ENCODE measurements around the gene MCL1. TPM values are rescaled to one million over a fixed set of nuclear protein-coding genes. Genes with fewer than 3 reads are reported as not detected.
"Not testable (repeated sequence)": the region's sequence is repeated elsewhere in the genome, so short reads cannot be mapped to it uniquely, and the experiment has no call there.

Gene MCL1
- 150 TPM for polyA plus RNA-seq (2013, experiment 1 of 2)
- polyA plus RNA-seq (2013, experiment 2 of 2), result 143 TPM

DNA sequence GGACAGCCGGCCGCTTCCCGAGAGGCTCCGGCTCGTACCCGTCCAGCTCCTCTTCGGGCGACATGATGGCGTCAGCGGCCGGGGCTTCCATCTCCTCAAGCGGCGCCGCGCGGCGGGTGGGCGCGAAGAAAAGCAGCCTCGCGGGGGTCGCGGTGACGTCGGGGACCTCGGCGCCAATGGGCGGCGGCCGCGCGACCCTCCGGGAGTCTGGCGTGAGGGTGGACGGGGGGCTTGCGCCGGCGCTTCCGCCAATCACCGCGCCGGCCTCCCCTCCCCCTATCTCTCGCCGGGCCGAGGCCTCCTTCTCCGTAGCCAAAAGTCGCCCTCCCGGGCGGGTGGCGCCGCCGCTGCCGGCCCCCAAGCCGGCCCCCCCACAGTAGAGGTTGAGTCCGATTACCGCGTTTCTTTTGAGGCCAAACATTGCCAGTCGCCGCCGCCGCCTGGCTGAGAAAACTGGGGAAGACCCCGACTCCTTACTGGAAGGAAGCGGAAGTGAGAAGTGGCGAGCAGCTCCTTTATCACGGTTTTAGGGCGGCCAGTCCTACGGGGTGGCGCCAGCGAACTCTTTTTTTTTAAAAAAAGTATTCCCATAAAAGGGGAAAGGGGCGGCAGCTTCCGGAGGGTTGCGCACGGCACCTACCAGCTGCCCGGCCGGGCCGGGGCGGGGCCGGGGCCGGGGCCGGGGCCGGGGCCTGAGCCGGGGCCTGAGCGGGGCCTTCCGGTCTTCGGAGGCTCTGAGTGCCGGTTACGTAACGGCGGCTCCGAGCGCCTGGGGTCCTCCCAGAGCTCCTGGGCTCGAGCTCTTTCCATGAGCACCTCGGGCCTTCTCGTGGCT, at the start of gene MCL1:
Gene MCL1 (minus strand): TSS at position 501 of the 835 bp plus-strand sequence. CDS start 80 bp downstream, at position 421.
- 0% methylated on average over 47 to 83 of the region's 94 CpGs for WGBS, 2 experiments (ENCODE audit: insufficient coverage in 2 of 2)

DNA sequence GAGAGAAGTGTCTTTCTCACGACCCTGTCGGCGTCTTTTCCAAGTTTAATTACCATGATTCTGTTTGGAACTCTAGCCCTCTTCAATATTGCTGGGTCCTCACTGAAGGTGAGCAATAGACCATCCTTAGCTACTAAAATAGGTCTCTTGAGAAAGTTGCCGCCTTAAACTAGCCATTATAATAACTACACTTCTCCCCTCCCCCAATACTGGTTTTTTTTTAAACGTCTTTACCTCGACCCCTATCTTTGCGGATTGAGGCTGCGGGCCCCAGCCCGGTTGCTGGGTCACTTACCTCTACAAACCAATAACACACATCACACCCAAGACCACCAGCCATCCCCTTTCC, 49.3 kb upstream of the MCL1 start:
- H3K27ac ChIP-seq (ENCODE audit: low read depth, low read length, severe bottlenecking), result peak overlapping the region; percentile 99
- 0 to 1% methylated on average over 6 to 8 of the region's 9 CpGs for WGBS, 2 experiments (ENCODE audit: insufficient coverage in 2 of 2)

More for the DNA sequence above, at the start of gene MCL1:
- peak within 1 kb of the TSS; percentile 79 for H3K4me3 ChIP-seq (ENCODE audit: extremely low read depth, insufficient read depth, low read length, poor library complexity, severe bottlenecking)
- H3K4me1 ChIP-seq (ENCODE audit: control insufficient read depth, insufficient read depth, low read length, poor library complexity, severe bottlenecking), result peaks cover 9% of the 10 kb centered on the region
- no peaks in the 10 kb centered on the region for H3K9me3 ChIP-seq (ENCODE audit: control insufficient read depth, low read length)
- peak within 1 kb of the TSS; percentile 100 for H3K27ac ChIP-seq (ENCODE audit: low read depth, low read length, severe bottlenecking)
- peaks cover 40% of the 10 kb centered on the region for H3K36me3 ChIP-seq (ENCODE audit: control insufficient read depth, insufficient read depth, low read length)

DNA sequence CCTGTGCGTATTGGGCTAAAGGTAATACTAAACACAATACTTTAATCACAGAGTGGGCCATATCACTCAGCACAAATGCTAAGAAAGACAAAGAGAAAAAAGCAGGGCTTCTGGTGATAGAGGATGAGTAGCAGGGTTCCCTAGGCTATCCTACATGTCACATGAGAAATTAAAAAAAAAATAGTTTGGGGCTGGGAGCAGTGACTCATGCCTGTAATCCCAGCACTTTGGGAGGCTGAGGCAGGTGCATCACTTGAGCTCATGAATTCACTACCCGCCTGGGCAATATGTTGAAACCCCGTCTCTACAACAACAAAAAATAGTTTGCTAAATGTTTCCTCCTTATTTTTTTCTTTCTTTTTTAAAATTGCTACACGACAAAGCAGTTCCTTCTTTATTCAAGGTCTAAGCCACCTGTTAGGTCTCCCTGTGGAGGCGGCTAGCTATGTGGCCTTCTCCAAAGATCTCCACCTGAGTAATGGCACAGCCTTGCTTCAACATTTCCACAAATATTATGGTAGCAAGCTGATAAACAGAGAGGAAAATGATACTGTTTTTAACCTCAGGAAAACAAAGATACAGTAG, 48.5 kb upstream of the MCL1 start:
- WGBS, 2 experiments (ENCODE audit: insufficient coverage in 2 of 2), result 82 to 86% methylated on average over 3 of the region's 5 CpGs
- Histone ChIP-seq H3K4me3 (ENCODE audit: extremely low read depth, insufficient read depth, low read length, poor library complexity, severe bottlenecking) (peak overlapping the region; percentile 74), H3K9me3 (ENCODE audit: control insufficient read depth, low read length) (no peaks in the 10 kb centered on the region), H3K4me1 (ENCODE audit: control insufficient read depth, insufficient read depth, low read length, poor library complexity, severe bottlenecking) (peaks cover 15% of the 10 kb centered on the region), H3K36me3 (ENCODE audit: control insufficient read depth, insufficient read depth, low read length) (peaks cover 51% of the 10 kb centered on the region), H3K27ac (ENCODE audit: low read depth, low read length, severe bottlenecking) (no peak overlapping the region)

More for the DNA sequence above, 49.3 kb upstream of the MCL1 start:
- no peaks in the 10 kb centered on the region for H3K9me3 ChIP-seq (ENCODE audit: control insufficient read depth, low read length)
- H3K4me3 ChIP-seq (ENCODE audit: extremely low read depth, insufficient read depth, low read length, poor library complexity, severe bottlenecking), result peak overlapping the region; percentile 74
- H3K36me3 ChIP-seq (ENCODE audit: control insufficient read depth, insufficient read depth, low read length), result peaks cover 45% of the 10 kb centered on the region
- H3K4me1 ChIP-seq (ENCODE audit: control insufficient read depth, insufficient read depth, low read length, poor library complexity, severe bottlenecking), result peaks cover 10% of the 10 kb centered on the region

- Histone ChIP-seq H3K9me3 (ENCODE audit: control insufficient read depth, low read length) (no peaks in the 10 kb centered on the region), H3K4me3 (ENCODE audit: extremely low read depth, insufficient read depth, low read length, poor library complexity, severe bottlenecking) (no peak overlapping the region), H3K4me1 (ENCODE audit: control insufficient read depth, insufficient read depth, low read length, poor library complexity, severe bottlenecking) (peaks cover 22% of the 10 kb centered on the region), H3K36me3 (ENCODE audit: control insufficient read depth, insufficient read depth, low read length) (peaks cover 66% of the 10 kb centered on the region), H3K27ac (ENCODE audit: low read depth, low read length, severe bottlenecking) (no peak overlapping the region)
- WGBS, 2 experiments (ENCODE audit: insufficient coverage in 2 of 2), result 80 to 86% methylated on average over 1 of the region's 2 CpGs
Observed at GRCh38 chr1:150626150-150626549, 46.7 kb upstream of the MCL1 start.

GRCh38 chr1:150624546-150624945, 45.1 kb upstream of the MCL1 start:
- H3K4me3 ChIP-seq (ENCODE audit: extremely low read depth, insufficient read depth, low read length, poor library complexity, severe bottlenecking); H3K9me3 ChIP-seq (ENCODE audit: control insufficient read depth, low read length); H3K27ac ChIP-seq (ENCODE audit: low read depth, low read length, severe bottlenecking): not testable (repeated sequence)
- Histone ChIP-seq H3K36me3 (ENCODE audit: control insufficient read depth, insufficient read depth, low read length) (peaks cover 82% of the 10 kb centered on the region), H3K4me1 (ENCODE audit: control insufficient read depth, insufficient read depth, low read length, poor library complexity, severe bottlenecking) (peaks cover 19% of the 10 kb centered on the region)
- WGBS, 2 experiments (ENCODE audit: insufficient coverage in 2 of 2), result 100% methylated on average over 1 of the region's 1 CpG; no CpG with 5 or more reads in 1 of the 2 experiments

DNA sequence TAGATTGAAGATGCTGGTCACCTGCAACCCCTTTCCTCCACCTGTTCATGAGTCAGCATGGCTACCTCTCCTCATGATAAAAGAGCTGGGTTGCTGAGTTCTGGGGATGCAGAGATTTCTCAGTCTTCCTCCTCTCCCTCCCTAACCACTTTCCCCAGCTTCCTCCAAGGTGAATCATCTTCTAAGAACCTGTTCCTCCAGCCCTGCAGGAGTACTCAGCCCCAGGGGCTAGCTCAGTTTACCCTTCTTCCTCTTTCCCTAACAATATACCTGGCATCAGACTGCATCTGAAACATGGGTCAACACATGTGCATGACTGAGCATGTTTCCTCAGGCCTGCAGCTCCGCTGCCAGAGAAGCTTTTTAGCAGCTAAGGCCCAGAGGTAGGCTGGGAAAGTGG, 44.7 kb upstream of the MCL1 start:
- not testable (repeated sequence) for H3K9me3 ChIP-seq (ENCODE audit: control insufficient read depth, low read length); H3K4me3 ChIP-seq (ENCODE audit: extremely low read depth, insufficient read depth, low read length, poor library complexity, severe bottlenecking); H3K27ac ChIP-seq (ENCODE audit: low read depth, low read length, severe bottlenecking)
- Histone ChIP-seq H3K4me1 (ENCODE audit: control insufficient read depth, insufficient read depth, low read length, poor library complexity, severe bottlenecking) (peaks cover 19% of the 10 kb centered on the region), H3K36me3 (ENCODE audit: control insufficient read depth, insufficient read depth, low read length) (peaks cover 86% of the 10 kb centered on the region)
- WGBS, 2 experiments (ENCODE audit: insufficient coverage in 2 of 2), result no CpG with 5 or more reads among the region's 1 CpG

- 100% methylated on average over 1 of the region's 8 CpGs; no CpG with 5 or more reads in 1 of the 2 experiments for WGBS, 2 experiments (ENCODE audit: insufficient coverage in 2 of 2)
- H3K9me3 ChIP-seq (ENCODE audit: control insufficient read depth, low read length), result no peaks in the 10 kb centered on the region
- no peak overlapping the region for H3K4me3 ChIP-seq (ENCODE audit: extremely low read depth, insufficient read depth, low read length, poor library complexity, severe bottlenecking)
- peaks cover 14% of the 10 kb centered on the region for H3K4me1 ChIP-seq (ENCODE audit: control insufficient read depth, insufficient read depth, low read length, poor library complexity, severe bottlenecking)
- H3K36me3 ChIP-seq (ENCODE audit: control insufficient read depth, insufficient read depth, low read length), result peaks cover 91% of the 10 kb centered on the region
- H3K27ac ChIP-seq (ENCODE audit: low read depth, low read length, severe bottlenecking), result no peak overlapping the region
Observed at GRCh38 chr1:150622303-150622975, 43.0 kb upstream of the MCL1 start.

DNA sequence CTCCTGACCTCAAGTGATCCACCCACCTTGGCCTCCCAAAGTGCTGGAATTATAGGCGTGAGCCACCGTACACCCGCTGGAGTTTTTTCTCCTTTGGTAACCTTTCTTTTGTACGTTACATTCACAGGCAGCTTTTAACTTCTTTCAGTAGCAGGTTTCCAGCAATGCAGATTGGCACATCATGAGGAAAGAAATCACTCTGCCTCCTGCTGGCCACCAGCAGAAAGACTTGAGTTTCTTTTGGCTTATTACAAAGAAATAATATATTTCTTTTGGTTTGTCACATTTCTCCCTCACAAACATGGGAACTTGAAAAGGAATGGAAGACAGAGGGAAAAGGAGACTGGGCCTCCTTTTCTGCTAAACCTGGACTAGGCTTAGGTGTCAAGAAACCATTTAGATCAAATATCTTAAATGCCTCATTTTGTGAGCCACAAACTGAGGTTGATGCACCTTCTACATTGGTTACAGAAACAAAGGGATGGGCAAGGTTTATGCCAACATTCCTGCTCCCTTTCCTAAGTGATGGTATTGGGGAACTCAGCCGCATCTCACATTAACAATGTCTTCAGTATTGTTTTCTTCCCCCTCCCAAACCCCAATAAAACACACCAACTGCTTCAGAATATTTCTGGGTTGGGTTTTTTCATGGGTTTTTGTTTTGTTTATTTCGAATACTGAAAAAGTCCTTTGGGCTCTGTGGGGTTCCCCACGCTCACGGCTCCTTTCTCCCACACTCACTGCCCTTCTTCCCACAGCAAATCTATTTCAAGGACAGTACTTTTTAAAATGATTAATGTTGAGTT, 42.3 kb upstream of the MCL1 start:
- Histone ChIP-seq H3K36me3 (ENCODE audit: control insufficient read depth, insufficient read depth, low read length) (peaks cover 91% of the 10 kb centered on the region), H3K4me1 (ENCODE audit: control insufficient read depth, insufficient read depth, low read length, poor library complexity, severe bottlenecking) (peaks cover 14% of the 10 kb centered on the region), H3K27ac (ENCODE audit: low read depth, low read length, severe bottlenecking) (no peak overlapping the region), H3K4me3 (ENCODE audit: extremely low read depth, insufficient read depth, low read length, poor library complexity, severe bottlenecking) (no peak overlapping the region), H3K9me3 (ENCODE audit: control insufficient read depth, low read length) (no peaks in the 10 kb centered on the region)
- WGBS, 2 experiments (ENCODE audit: insufficient coverage in 2 of 2), result 85 to 86% methylated on average over 4 of the region's 8 CpGs

DNA sequence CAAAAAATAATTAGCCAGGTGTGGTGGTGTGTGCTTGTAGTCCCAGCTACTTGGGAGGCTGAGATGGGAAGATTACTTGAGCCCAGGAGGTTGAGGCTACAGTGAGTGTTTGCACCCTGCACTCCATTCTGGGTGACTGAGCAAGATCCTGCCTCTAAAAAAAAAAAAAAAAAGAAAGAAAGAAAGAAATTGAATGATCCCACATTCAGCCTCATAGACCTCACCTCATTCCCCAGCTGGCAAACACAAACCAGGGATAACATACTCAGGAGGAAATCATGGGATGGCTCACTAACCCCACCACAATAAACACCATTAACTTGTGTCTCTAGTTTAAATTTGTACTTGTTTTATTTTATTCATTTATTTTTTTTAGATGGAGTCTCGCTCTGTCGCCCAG, 41.5 kb upstream of the MCL1 start:
- Histone ChIP-seq H3K36me3 (ENCODE audit: control insufficient read depth, insufficient read depth, low read length) (peaks cover 89% of the 10 kb centered on the region), H3K9me3 (ENCODE audit: control insufficient read depth, low read length) (no peaks in the 10 kb centered on the region), H3K27ac (ENCODE audit: low read depth, low read length, severe bottlenecking) (no peak overlapping the region), H3K4me1 (ENCODE audit: control insufficient read depth, insufficient read depth, low read length, poor library complexity, severe bottlenecking) (peaks cover 14% of the 10 kb centered on the region), H3K4me3 (ENCODE audit: extremely low read depth, insufficient read depth, low read length, poor library complexity, severe bottlenecking) (no peak overlapping the region)
- no CpG with 5 or more reads among the region's 2 CpGs for WGBS, 2 experiments (ENCODE audit: insufficient coverage in 2 of 2)

All from mesodermal cell (in vitro differentiated cells).